Muscle layer of colon (tissue), 2 donors: ENCODE measurements around the gene POLH.
"Not testable (repeated sequence)": the region's sequence is repeated elsewhere in the genome, so short reads cannot be mapped to it uniquely, and the experiment has no call there.

ENCODE experiments used
- H3K27ac ChIP-seq: one replicate; pipeline ENCODE4 v1.7.0; 2013; ENCODE audit warnings: low read depth, mild to moderate bottlenecking, low read length, moderate library complexity
- H3K27me3 ChIP-seq, 2 donors: one replicate each; pipeline ENCODE4 v1.7.0; 2013; ENCODE audit warnings: low read length in 2 of 2, mild to moderate bottlenecking in 2 of 2; ENCODE audit not compliant: insufficient read depth in 2 of 2, control insufficient read depth in 1 of 2
- H3K36me3 ChIP-seq: one replicate; pipeline ENCODE4 v1.7.0; 2013; ENCODE audit warnings: mild to moderate bottlenecking, low read length; ENCODE audit not compliant: insufficient read depth
- H3K4me1 ChIP-seq: one replicate; pipeline ENCODE4 v1.7.0; 2013; ENCODE audit warnings: mild to moderate bottlenecking, low read length; ENCODE audit not compliant: insufficient read depth
- H3K4me3 ChIP-seq, 2 donors: one replicate each; pipeline ENCODE4 v1.7.0; 2013; ENCODE audit warnings: low read length in 2 of 2, low read depth in 1 of 2, mild to moderate bottlenecking in 1 of 2, moderate library complexity in 1 of 2
- H3K9ac ChIP-seq: one replicate; pipeline ENCODE4 v1.7.0; 2013; ENCODE audit warnings: low read length
- H3K9me3 ChIP-seq: one replicate; pipeline ENCODE4 v1.7.0; 2013; ENCODE audit warnings: mild to moderate bottlenecking, low read length
- donor health status: abdominal sarcoma.
- donor health status: Adenocarcinoma of cecum.

Gene POLH

DNA sequence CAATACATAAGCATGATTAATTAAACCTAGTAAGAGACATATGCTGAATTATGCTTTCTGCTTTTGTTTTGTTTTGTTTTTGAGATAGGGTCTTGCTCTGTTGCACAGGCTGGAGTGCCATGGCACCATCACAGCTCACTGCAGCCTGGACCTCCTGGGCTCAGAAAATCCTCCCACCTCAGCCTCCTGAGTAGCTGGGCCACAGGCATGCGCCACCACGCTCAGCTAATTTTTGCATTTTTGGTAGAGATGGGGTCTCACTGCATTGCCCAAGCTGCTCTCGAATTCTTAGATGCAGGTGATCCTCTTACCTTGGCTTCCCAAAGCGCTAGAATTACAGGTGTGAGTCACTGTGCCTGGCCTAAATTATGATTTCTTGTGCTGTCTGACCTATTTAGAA lies 4.0 kb upstream of the POLH start:
- no peak overlapping the region for H3K4me3 ChIP-seq
- H3K27ac ChIP-seq = no peak overlapping the region
- H3K4me1 ChIP-seq = peaks cover 14% of the 10 kb centered on the region
- peaks cover 23% of the 10 kb centered on the region for H3K36me3 ChIP-seq
- H3K9ac ChIP-seq = no peak overlapping the region
- no peaks in the 10 kb centered on the region for H3K27me3 ChIP-seq
- H3K9me3 ChIP-seq = no peaks in the 10 kb centered on the region

DNA sequence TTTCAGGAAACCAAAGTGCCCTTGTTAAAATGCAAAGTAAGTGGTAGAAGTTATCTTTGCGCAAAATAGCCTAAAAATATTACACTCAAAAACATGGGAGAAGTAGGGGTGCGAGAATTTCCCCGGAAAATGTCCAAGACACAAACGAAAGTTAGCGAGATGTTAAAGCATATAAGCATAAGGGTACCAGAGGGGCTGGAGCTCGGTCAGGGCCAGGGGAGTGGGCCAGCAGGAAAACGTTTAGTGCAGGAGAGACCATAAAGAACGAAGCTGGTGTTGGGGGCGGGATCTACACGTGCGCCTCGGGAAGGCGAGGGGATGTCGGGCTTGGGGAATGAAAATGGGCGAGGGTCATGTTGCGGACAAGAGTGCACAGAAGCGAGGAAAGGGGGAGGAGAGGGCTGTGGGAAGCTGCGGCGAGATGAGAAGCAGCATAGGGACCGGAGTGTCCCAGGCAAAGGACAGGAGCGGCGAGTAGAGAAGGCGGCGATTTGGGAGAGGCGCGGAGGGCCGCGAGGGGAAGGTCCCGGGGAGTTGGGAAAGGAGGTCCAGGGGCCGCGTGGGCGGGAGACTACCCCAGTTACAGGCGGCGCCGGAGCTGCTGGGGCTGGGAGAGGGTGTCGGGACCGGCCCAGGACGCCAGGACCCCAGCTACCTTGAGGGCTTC lies 747 bp upstream of the POLH start:
- Histone ChIP-seq H3K27ac (peak overlapping the region; percentile 81), H3K36me3 (peaks cover 14% of the 10 kb centered on the region), H3K27me3 (no peaks in the 10 kb centered on the region), H3K4me1 (peaks cover 20% of the 10 kb centered on the region), H3K9ac (peak overlapping the region; percentile 34), H3K9me3 (no peaks in the 10 kb centered on the region), H3K4me3 (peak overlapping the region; percentile 94 to 97)

DNA sequence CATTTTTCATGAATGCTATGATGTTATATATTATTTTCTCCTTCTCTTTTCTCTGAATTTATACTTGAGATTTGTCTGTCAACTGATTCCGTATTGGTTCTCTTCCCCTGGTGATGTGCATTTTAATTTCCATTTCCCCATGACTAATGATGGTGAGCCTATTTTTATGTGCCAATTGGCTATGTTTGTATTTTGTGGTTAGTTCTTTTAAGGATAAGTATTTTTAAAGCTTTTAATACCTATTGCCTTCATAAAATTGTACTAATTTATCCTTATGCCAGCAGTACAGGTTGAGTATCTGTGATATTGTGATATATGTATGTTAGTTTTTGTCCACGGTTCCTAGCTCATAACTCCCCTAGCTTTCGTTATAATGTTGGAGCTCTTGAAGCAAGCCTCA lies 2.8 kb downstream of the POLH start:
- Histone ChIP-seq H3K4me3 (no peak overlapping the region), H3K9ac (no peak overlapping the region)

DNA sequence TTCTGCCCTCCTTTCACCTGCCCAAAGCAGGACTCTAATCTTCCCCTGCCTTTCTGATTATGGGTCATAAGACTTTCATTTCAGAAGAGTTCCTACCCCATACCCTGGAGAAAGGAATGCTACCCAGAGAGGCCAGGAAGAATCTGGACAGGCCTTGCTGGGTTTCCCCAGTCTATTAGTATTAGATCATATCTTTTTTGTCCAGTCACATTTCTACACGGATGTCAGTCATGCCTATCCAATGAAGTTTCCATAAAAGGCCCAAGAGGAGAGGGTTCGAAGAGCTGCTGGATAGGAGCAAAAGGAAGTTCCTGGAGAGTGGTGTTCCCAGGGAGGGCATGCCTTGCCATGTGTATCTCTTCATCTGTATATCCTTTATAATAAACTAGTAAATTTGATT lies 3.2 kb downstream of the POLH start:
- no peak overlapping the region for H3K4me3 ChIP-seq
- H3K4me1 ChIP-seq = peaks cover 20% of the 10 kb centered on the region
- H3K27ac ChIP-seq = no peak overlapping the region
- no peak overlapping the region for H3K9ac ChIP-seq
- H3K9me3 ChIP-seq = no peaks in the 10 kb centered on the region
- H3K36me3 ChIP-seq = peaks cover 22% of the 10 kb centered on the region
- H3K27me3 ChIP-seq = no peaks in the 10 kb centered on the region

More for the DNA sequence above, 2.8 kb downstream of the POLH start:
- Histone ChIP-seq H3K36me3 (peaks cover 18% of the 10 kb centered on the region), H3K4me1 (peaks cover 20% of the 10 kb centered on the region), H3K9me3 (no peaks in the 10 kb centered on the region), H3K27me3 (no peaks in the 10 kb centered on the region), H3K27ac (no peak overlapping the region)

DNA sequence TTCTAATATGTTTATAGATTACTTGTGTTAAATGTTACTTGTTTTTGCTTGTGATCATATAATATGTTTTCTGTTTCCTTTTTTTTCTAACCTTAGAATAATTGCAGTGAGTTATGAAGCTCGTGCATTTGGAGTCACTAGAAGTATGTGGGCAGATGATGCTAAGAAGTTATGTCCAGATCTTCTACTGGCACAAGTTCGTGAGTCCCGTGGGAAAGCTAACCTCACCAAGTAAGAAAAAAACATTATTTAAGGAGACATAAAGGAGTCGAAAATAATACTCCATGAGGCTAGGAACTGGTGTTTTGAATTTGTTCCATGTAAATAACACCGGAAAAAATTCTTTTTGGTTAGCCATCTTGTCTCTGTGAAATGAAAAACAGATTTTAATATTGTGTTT lies 6.9 kb downstream of the POLH start:
- no peak overlapping the region for H3K9ac ChIP-seq
- H3K4me3 ChIP-seq = no peak overlapping the region
- peaks cover 41% of the 10 kb centered on the region for H3K36me3 ChIP-seq
- H3K9me3 ChIP-seq = no peaks in the 10 kb centered on the region
- H3K27ac ChIP-seq = no peak overlapping the region
- no peaks in the 10 kb centered on the region for H3K4me1 ChIP-seq
- H3K27me3 ChIP-seq = no peaks in the 10 kb centered on the region

DNA sequence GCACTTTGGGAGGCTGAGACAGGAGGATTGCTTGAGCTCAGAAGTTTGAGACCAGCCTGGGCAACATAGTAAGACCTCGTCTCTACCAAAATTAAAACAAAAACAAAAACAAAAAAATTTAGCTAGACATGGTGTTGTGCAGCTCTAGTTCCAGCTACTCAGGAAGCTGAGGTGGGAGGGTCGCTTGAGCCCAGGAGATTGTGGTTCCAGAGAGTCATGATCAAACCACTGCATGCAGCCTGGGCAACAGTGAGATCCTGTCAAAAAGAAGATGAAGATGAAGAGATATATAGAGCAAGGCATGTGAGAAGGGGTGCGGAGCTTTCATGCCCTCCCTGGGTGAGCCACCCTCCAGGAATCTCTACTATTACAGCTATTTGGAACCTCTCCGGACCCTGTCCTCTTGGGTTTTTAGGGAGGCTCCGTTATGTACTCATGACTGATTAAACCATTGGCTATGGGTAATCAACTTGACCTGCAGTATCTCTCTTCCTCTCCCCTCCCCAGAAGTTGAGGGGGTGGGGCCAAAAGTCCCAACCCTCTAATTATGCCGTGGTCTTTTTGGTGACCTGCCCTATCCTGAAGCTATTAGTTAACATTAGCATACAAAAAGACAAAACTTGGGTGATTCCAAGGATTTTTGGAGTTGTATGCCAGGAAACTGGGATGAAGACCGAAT lies 9.0 kb downstream of the POLH start:
- no peak overlapping the region for H3K9ac ChIP-seq
- H3K27ac ChIP-seq = no peak overlapping the region
- no peaks in the 10 kb centered on the region for H3K4me1 ChIP-seq
- no peaks in the 10 kb centered on the region for H3K9me3 ChIP-seq
- H3K4me3 ChIP-seq = no peak overlapping the region
- no peaks in the 10 kb centered on the region for H3K27me3 ChIP-seq
- H3K36me3 ChIP-seq = peaks cover 53% of the 10 kb centered on the region

DNA sequence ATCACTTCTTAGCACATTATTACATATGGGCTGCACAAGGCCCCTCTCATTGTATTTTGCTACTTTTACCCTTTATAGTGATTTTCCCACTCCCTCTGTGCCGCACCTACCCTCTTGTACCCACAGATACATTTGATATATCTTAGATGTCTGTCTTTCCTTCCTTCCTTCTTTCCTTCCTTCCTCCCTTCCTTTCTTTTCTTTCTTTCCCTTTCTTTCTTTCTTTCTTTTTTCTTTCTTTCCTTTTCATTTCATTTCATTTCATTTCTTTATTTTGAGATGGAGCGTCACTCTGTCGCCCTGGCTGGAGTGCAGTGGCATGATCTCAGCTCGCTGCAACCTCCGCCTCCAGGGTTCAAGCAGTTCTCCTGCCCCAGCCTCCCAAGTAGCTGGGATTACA lies 12.2 kb downstream of the POLH start:
- Histone ChIP-seq H3K4me1 (no peaks in the 10 kb centered on the region), H3K9ac (no peak overlapping the region), H3K36me3 (peaks cover 41% of the 10 kb centered on the region), H3K27ac (no peak overlapping the region), H3K4me3 (no peak overlapping the region), H3K27me3 (no peaks in the 10 kb centered on the region), H3K9me3 (no peaks in the 10 kb centered on the region)

DNA sequence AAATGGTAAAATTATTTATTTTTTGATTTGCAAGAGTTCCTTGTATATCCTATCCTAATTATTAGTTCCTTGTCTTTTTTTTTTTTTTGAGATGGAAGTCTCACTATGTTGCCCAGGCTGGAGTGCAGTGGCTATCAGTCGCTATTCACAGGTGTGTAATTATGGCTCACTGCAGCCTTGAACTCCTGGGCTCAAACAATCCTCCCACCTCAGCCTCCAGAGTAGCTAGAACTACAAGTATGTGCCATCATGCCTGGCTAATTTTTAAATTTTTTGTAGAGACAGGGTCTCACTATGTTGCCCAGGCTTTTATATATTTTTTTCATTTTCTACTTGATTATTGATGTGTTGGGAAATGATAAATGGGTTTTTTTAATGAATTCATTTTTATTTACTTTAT lies 13.6 kb downstream of the POLH start:
- not testable (repeated sequence) for H3K9me3 ChIP-seq, H3K9ac ChIP-seq, H3K4me3 ChIP-seq, H3K27ac ChIP-seq, H3K27me3 ChIP-seq, H3K4me1 ChIP-seq
- H3K36me3 ChIP-seq = peaks cover 27% of the 10 kb centered on the region

DNA sequence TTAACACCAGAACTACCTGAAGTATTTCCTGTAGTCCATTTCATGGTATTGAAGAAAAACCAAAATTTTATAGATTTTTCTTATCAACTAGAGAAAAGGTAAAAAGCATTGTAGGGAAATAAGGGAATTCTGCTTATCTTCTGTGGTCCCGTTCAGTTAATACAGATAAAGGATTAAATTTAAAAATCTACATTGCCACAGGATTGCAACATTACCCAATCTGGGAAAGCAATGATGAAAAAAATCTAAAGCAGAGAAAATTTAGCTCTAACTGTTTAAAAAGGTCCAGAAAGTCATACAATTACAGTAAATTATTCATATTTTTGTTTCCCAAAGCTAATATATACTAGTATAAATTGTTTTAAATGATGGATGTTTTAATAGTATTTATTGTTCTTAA lies 18.0 kb downstream of the POLH start:
- Histone ChIP-seq H3K4me3 (no peak overlapping the region), H3K36me3 (peaks cover 5% of the 10 kb centered on the region), H3K4me1 (no peaks in the 10 kb centered on the region), H3K27me3 (no peaks in the 10 kb centered on the region), H3K27ac (no peak overlapping the region), H3K9ac (no peak overlapping the region), H3K9me3 (no peaks in the 10 kb centered on the region)

DNA sequence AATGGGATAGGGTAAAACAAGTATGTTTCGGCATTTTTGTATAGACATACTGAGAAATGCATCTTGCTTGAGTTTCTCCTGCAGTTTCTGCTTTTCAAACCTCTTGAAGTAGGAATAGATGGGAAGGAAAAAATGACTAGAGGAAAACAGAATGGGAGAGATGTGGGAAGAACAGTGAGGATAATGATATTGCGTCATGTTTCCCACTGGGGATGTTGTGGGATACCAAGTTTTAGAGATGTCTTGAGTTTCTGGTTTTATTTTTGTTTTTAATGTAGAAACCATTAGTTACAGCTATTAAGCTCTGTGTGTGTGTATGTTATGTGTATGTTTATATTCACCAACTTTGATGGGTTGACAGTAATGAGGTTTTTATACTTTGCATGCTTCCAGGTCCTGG lies 24.6 kb downstream of the POLH start:
- Histone ChIP-seq H3K4me3 (no peak overlapping the region), H3K9me3 (no peaks in the 10 kb centered on the region), H3K36me3 (peaks cover 22% of the 10 kb centered on the region), H3K27ac (no peak overlapping the region), H3K9ac (no peak overlapping the region), H3K27me3 (no peaks in the 10 kb centered on the region), H3K4me1 (no peaks in the 10 kb centered on the region)

DNA sequence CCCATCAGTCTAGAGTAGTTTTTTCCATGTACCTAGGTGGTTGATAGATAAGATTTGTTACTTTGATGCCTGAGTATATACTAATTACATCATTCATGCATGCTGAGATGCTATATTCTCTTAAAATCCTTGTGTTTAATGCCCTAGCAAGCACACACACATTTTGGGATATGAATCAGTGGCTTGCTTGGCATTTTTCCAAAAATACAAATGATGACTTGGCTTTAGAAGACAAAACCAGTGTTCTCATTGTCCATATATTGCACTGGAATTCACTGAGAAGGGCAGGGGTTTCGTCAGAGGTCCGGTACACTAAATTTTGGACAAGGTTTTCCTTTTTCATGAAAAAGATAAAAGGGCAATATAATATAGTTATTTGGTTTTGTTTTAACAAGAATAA lies 28.2 kb downstream of the POLH start:
- Histone ChIP-seq H3K27ac (no peak overlapping the region), H3K27me3 (no peaks in the 10 kb centered on the region), H3K4me1 (no peaks in the 10 kb centered on the region), H3K9me3 (no peaks in the 10 kb centered on the region), H3K36me3 (peaks cover 30% of the 10 kb centered on the region), H3K4me3 (no peak overlapping the region), H3K9ac (no peak overlapping the region)

DNA sequence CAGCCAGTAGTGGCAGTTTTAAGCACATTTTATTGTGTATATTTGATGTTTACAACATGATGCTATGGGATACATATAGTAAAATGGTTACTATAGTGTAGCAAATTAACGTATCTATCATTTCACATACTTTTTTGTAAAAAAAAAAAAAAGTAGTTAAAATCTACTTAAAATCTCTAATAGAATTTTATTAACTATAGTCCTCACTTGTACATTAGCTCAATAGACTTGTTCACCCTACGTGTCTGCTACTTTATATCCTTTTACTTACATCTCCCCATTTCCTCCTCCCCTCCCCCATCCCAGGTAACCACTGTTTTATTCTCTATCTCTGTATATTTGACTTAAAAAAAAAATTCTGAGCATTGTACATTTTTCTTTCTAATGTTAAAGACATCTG lies 30.0 kb downstream of the POLH start:
- Histone ChIP-seq H3K27me3 (no peaks in the 10 kb centered on the region), H3K9ac (no peak overlapping the region), H3K4me3 (no peak overlapping the region), H3K27ac (no peak overlapping the region), H3K36me3 (peaks cover 36% of the 10 kb centered on the region), H3K4me1 (no peaks in the 10 kb centered on the region), H3K9me3 (no peaks in the 10 kb centered on the region)
